Middle frontal gyrus (tissue), 1 donor: ENCODE results near the gene SOCS7.

Source experiments
- DNase-seq: peaks from one replicate; pipeline ENCODE4 v3.0.0-alpha.2; 2015; ENCODE audit warnings: low spot score; ENCODE audit errors: extremely low spot score

The SOCS7 gene

DNA sequence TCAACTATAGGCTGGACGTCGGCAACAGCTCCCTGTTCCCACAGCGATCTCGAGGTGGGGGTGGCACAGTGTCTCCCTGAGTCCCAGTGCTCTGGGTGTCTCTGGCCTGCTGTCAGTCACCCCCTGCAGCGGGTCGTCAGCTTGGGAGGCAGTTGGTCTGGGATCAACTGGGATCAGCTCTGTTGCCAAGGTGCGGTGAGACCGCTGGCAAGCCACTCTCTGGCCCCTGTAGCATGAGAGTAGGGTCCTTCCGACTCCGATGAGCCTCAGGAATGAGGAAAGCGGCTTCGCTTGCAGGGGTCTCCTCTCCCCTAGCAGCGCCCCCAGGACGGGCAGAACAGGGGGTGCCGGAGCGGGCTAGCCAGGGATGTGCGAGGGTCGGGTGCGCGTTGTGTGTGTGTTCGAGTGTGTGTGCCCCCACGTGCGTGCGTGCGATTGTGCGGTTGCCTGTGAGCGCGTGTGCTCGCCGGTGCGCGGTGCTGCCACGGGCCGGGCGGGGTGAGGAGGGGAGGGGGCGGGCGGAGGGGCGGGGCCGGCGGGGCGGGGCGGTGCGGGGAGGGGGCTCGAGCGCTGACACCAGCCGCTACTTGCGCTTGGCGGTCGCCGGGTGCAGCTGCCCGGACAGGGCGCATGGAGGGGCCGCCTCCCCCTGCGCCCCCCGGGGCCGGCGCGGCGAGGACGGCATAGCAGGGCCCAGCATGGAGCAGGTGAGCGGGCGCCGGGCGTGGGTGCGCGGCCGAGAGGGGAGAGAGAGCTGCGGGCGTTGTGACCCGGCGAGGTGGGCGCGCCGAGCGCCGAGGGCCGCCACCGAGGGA lies 67.3 kb downstream of the SOCS7 start:
- DNase-seq, result no peak

DNA sequence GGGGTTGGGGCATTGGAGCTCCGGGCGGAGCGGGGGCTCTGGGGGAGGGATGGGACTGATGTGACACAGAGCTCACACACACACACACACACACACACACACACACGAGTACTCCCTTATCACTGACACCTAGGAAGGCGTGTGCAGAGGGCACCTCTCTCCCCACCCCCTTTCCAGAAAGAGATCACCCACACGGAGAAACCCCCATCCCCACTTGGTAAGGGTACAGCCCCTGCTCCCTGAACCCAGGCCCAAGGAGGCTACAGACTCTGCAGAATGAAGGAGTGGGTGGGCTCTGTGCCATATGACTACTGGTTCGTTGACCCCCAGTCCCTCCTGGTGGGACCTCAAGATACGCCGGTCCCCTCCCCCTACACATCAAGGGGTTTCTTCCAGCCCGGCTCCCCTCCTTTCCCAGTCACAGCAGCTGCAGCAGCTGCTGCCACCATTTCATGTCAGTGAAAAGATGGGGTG lies 67.9 kb downstream of the SOCS7 start:
- DNase-seq, result no peak

DNA sequence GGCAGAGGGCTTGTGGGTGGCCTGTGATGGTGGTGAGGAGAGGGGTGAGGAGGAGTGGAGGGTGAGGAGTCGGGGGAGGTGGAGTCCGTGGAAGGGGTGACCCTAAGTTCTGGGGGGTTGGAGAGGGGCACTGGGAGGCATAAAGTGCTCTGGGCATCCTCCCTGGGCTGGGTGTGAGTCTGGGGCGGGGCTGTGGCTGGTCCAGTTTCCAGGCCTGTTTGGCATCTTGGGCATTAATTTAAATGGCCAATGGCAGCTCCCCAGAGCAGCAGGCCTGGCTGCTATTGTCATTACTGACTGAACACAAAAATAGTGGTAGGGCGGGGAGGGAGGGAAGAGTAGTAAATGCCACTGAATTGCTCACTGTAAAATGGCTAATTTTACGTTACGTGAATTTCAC lies 68.9 kb downstream of the SOCS7 start:
- DNase-seq, result no peak

DNA sequence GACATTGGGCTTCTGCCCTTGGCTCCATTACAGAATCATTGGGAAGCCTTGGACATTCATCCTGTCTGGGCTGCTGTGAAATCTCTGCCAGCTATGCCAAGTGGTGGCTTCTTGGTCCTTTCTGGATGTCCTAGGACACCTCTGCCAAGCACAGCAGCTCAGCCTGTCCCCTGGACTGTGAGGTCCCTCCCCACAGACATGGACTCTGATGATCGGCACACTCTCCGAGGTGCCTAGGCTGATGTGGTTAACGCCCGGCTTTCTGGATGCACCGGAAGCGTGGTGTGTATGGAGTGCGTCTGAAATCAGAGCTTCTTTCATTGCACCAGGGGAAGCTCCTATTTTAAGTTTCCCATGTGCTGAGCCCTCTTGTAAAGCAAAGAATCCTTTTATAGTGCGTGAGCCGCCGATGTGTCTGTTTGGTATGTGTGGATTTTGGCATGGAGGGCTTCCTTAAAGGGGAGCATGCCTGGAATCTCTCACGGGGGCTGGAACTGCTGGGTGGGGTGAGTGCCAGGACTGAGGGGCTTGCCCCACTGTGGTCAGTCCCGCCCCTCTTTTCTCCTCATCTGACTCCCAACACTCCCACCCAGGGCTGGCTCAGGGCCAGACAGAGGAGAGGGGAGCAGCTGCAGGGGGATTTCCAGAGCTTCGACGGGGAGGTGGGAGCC lies 69.7 kb downstream of the SOCS7 start:
- no peak for DNase-seq

DNA sequence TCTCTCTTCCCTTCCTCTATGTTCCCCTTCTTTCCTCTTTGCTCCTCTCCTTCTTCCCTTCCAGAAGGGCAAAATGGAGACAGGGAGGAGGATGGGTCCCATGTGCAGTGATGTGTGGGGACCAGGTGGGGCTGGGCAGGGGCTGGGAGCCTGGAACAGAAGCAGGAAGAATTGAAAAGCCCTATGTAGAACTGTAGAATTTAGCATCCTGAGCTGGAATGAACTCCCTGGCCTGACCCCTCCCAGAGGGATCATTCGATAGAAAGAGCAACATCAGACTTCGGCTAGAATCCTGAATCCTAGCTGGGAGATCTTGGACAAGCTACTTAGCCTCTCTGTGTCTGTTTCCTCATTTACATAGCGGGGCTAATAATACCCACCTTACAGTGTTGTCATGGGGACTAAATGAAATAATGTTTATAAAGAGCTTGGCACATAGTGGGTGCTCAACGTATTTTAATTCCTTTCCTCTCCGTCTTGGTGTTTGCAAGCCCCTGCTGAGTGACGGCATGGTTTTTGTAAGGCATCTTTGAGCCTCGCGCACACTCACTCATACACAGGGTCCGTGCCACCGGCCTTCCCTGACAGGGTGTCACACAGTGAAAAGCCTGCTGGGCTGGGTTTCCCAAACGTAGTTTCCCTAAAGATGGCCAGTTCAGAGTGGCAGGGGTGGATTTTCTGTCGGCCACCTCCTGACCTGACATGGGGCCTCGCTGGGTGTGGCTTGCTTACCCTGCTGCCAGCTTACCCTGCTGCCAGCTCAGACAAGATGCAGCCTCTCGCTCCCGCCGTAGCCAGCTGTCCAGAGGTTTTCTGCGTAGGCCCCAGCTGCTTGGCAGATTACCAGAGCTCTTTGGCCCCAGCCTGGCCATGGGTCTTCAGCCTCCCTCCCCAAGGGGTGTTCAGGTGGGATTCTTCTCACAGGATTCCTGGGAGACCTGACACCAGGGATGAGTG lies 70.5 kb downstream of the SOCS7 start:
- DNase-seq, result no peak

DNA sequence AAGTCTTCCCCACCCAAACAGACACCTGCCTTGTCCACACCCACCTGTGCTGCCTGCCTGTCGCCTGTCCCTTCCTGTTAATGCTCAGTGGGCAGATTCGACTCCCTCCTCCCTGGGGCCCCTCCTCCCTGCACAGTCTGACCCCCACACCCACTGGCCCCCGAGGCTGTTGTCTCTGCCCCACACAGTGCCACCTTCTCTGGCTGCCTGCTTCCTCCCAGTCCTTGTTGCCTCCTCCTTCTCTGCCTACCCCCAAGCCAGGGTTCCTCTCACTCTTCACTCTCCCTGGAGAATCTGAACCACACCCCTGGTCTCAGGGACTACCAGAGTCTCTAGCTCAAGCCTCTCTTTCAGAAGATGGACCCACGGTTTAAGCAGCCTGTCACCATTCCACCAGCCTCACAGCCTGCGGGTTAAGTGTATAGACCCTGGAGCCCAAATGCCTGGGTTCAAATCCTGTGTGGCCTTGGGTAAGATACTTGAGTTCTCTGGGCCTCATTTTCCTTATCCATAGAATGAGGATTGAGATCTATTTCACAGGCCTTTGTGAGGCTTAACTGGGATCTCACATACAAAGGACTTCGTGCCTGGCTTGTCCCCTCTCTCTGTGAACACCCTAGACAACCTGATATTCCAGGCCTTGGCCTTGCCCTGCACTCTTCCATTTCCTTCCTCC lies 72.8 kb downstream of the SOCS7 start:
- no peak for DNase-seq

DNA sequence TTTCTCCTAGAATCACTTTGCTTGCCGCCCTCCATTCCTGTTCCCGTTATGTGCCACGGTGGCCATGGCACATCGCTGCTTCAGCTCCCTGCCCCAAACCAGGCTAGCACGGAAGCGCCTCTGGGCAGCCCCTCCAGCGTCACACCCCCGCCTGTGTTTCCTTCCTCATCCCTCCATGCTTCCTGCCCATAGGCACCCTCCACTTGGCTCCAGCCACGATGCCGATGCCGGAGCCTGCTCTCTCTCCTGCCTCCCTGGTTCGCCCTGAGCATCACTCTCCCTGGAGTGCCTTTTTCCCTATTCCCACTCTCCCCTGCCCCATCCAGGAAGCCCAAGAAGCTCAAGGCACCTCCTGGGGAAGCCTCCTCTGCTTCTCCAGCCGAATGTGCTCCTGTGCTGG lies 73.4 kb downstream of the SOCS7 start:
- no peak for DNase-seq

DNA sequence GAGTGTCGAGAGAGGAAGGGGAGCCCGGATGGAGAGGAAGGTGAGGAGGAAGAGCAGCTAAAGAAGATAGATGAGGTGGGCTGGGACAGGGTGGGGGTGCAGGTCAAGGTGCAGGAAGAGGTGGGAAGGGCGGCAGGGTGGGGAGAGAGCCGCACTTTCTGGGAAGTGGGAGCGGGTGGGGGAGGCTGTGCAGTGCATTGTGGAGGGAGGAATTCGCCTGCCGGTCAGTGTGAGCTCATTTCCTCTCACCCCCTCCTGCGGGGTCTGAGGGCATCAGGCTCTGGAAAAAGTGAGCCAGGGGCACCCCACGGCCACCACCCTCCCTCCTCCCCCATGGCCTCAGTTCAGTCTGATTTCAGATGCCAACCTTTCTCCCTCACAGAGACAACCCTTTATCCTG lies 74.1 kb downstream of the SOCS7 start:
- no peak for DNase-seq

DNA sequence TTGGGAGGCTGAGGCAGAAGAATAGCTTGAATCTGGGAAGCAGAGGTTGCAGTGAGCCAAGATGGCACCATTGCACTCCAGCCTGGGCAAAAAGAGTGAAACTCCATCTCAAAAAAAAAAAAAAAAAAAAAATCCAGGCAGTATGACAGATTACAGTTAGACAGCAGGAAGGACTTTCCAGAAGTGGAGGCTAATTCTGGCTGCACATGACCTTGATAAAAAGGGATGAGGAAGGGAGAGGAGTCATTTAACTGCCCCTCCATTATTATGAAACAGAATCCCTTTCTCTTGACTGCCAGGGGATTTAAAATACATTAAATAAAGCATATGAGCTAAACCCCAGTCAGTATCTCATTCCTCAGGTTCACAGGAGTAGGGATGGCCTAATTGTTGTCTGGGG lies 74.8 kb downstream of the SOCS7 start:
- no peak for DNase-seq

DNA sequence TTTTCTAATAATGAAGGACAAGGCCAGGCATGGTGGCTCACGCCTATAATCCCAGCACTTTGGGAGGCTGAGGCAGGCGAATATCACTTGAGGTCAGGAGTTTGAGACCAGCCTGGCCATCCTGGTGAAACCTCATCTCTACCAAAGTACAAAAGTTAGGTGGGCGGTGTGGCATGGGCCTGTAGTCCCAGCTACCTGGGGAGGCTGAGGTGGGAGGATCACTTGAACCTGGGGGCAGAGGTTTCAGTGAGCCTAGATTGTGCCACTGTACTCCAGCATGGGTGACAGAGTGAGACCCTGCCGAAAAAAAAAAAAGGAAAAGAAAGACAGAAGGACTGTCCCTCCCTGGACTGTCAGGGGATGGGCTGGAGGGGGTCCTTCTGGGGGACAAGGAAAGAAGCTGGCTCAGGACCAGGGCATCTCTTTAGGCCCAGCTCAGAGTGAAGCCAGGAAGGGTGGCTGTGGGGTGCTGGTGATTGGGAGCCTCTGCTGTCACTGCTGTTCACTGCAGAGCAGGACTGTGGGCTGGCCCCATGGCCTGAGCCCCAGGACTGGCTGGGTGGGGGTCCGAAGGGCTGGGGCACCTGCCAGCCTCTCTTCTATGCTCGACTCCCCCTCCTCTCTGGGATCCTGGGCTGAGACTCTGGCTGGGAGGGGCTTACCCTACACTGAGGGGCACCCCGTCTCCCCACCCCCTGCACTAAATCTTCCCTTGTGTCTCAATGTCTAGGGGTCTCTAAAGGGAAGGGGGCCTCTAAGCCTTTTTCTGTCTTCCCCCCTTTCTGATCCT lies 75.7 kb downstream of the SOCS7 start:
- no peak for DNase-seq

DNA sequence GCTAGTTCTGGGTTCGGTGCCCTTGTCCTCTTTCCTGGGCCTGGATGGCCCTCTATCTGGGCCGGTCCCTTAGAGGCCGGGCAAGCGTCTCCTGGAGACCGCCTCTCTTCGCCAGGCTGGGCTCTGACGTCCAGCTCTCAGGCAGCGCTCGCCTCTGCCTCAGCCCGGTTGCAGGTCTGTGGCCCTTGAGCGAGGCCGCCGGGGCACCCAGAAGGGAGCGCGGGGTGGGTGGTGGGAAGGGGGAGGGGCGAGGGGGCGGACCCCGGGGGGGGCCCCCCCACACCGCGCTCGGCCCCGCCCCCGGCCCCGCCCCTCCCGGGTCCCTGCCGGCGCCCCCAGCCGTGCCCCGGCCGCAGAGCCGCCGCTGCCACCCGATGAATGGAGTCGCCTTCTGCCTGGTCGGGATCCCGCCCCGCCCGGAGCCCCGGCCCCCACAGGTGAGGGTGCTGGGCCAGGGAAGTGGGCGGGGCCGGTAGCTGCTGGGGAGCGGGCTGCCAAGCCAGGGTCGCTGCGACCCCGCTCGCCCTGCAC lies 76.5 kb downstream of the SOCS7 start, which contains the start of gene ARHGAP23:
ARHGAP23 (plus strand) TSS at position 353 of the 531 bp plus-strand sequence; CDS start at position 375, 22 bp downstream.
- DNase-seq, result peak; percentile 37

DNA sequence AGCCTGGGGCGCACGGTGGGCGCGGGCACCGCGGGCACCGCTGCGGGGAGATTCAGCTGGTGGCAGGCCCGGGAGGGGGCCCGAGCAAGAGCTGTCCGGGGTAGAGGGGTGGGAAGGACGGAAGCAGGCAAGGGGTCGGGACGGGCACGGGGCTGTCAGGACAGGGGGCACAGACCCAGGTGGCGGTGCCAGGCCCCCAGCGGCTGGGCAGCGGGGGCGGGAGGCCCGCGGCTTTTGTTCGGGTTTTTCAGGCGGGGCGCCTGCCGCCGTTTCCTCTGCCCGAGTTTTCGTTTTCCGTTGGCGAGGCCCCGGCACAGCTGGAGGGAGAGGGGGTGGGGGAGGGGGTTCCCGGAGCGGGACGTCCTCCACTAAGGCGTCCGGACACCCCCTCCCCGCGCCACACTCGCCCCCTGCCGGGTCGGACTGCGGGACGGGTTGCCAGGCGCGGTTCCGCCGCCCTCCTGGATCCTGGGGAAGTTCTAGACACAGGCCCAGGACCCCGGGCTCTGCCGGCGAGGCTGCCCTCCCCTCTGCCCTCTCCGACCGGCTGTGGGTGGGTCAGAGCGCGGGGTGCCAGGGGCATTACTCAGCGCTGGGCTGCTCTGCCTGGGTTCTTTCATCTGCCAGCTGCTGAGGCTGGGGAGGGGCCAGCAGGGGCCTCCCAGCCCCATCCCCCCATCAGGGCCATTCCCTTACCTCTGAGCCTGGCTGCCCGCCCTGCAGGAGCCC lies 77.2 kb downstream of the SOCS7 start:
- peak; percentile 24 for DNase-seq

DNA sequence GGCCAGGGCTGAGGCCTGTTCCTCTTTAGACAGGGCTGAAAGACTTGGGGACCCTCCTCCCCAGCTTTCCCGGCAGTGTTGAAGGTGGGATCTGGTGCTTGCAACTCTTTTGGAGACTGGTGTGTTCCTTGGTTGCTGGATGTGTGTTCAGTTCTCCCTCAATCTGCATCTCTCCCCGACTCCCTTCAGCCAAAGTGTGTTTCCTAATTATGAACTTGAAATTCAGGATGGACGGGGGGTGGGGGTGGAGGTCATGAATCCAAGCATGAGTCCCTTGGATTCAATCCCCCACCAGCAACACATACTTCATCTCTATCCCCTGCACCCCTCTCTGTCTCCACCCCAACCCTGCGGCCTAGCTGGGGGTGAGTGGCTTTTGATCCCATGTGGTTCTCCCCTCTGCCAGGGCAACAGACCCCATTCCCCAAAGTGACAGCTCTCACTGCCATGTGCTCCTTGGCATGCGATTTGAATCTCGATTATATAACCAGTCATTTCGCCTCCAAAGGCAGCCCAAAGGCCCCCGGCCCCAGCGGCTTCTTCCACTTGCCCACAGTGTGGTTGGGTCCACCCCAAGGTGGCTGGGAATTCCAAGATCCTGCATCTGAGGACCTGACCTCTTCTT lies 77.9 kb downstream of the SOCS7 start:
- no peak for DNase-seq

DNA sequence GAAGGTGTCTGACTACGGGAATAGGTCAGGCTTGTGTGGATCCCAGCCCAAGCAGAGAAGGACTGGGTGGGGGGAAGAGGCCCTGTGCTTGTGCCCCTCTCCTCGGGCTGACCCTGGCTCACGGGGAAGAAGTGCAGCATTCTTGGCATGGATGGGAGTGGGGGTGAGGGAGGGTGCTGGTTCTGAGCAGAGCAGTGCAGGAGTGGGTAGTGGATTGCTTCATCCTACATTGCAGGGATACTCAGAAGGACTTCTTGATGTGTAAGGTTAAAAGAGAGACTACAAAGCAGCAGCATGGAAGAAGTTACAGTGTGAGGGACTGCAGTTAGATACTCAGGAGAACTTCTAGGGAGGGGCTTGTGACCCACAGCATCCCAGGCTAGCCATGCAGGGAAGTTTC lies 78.7 kb downstream of the SOCS7 start:
- no peak for DNase-seq

DNA sequence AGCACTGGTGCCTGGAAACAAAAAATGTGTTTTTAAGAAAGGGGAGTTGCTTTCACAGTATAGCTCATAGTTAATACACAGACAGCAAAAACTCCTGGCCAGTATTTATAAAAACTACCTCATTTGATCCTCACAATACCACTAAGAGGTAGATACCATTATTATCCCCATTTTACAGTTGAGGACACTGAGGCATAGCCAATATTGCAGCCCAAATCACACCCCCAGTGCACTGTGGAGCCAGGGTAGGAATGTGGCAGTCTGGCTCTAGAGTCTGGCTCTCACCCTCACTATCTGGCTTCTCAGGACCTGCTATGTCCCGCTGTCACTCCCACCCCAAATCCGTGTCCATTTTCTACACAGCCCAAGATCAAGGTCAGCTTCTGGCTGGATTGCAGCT lies 79.2 kb downstream of the SOCS7 start:
- DNase-seq, result no peak

DNA sequence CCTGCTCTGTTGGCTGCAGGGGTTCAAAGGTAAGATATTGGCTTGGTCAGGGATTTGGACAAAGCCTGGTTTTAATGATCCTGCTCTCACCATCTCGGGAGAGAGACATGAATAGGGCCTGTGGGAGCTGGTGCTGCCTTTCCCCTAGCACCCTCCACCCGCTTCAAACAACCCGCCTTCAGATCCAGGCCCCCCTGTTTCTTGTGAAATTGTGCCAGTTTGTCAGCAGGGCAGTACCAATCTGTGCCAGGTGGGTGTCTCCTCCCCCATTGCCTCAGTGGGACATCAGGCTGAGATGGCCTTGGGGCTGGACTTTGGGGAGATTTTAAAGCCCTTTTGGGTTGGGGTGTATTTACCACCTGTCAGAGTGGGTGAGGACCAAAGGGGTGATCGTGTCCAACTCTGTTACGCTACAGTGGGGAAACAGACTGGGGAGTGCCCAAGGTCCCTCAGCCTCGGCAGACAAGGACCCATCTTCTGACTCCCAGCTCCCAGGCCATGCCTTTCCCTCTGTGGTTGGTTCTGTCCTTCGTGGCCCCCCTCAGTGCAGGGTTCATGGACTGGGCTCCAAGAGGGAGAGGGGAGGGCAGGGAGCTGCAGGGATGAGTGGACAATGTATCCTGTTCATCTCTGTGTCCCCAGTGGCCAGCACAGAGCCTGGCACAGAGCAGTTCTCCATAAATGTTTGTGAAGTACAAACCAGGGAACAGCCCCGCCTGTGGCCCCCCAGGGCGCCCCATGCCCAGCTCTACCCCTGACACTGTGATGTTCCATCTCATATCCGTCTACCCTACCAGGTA lies 79.9 kb downstream of the SOCS7 start:
- peak; percentile 71 for DNase-seq

DNA sequence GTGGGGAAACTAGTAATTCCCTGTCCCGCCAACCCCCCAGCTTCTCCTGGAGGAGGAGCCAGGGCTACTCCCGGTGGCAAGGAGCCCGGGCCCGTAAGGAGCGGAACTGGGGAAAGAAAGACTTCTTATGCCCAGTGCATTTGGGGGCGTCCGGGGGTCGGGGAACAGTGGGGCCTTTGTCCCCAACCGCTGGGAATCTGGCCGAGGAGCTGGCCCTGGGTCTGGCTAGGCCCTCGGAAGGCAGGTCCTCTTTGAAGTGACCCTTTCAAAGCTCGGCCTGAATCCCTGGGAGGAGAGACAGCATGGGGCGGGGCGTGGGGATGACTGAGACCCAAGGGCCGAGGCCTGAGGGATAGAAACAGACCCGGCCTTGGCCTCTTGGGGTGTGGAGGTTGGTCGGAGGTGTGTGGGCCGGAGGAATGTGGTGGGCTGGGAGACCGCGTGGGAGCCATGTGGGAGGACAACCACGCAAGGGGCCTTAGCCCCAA lies 82.6 kb downstream of the SOCS7 start:
- no peak for DNase-seq

DNA sequence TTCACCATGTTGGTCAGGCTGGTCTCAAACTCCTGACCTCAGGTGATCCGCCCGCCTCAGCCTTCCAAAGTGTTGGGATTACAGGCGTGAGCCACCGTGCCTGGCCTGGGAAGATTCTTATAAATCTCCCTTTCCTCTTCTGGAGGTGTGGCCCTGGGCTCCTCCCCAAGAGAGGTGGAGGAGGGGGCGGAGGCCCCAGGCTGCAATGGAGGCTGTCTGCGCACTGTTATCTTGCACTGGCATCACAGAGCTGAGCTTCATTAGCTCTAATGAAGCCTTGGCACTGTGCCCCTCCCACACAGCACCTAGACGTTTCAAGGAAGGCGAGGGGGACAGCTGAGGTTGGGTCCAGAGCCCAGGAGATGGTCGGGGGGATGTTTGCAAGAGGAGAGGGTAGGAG lies 84.2 kb downstream of the SOCS7 start:
- no peak for DNase-seq
